Skeletal muscle tissue (tissue), 4 donors: Measurements from ENCODE around the gene GIPC2. TPM values are rescaled to one million over a fixed set of nuclear protein-coding genes. Genes with fewer than 3 reads are reported as not detected.
"Not testable (repeated sequence)": the region's sequence is repeated elsewhere in the genome, so short reads cannot be mapped to it uniquely, and the experiment has no call there.

Experiments
- H3K27ac ChIP-seq: one replicate; pipeline ENCODE4 v1.7.0; 2013; ENCODE audit warnings: mild to moderate bottlenecking, low read depth, low read length, inconsistent platforms
- H3K27me3 ChIP-seq, 3 donors: one replicate each; pipeline ENCODE4 v1.7.0; 2013; ENCODE audit warnings: low read length in 3 of 3; ENCODE audit not compliant: control insufficient read depth in 3 of 3, insufficient read depth in 3 of 3
- H3K36me3 ChIP-seq, 3 donors: one replicate each; pipeline ENCODE4 v1.7.0; 2013; ENCODE audit warnings: low read length in 3 of 3; ENCODE audit not compliant: control insufficient read depth in 3 of 3, insufficient read depth in 3 of 3
- H3K4me1 ChIP-seq, 3 donors: one replicate each; pipeline ENCODE4 v1.7.0; 2013; ENCODE audit warnings: low read length in 3 of 3, mild to moderate bottlenecking in 3 of 3; ENCODE audit not compliant: control insufficient read depth in 3 of 3, insufficient read depth in 3 of 3
- H3K4me3 ChIP-seq, 3 donors: one replicate each; pipeline ENCODE4 v1.7.0; 2013; ENCODE audit warnings: low read length in 3 of 3
- H3K9ac ChIP-seq, 3 donors: one replicate each; pipeline ENCODE4 v1.7.0; 2013; ENCODE audit warnings: low read length in 3 of 3, mild to moderate bottlenecking in 3 of 3, moderate library complexity in 2 of 3, low read depth in 1 of 3
- H3K9me3 ChIP-seq, 3 donors: one replicate each; pipeline ENCODE4 v1.7.0; 2013; ENCODE audit warnings: low read length in 3 of 3; ENCODE audit not compliant: control insufficient read depth in 3 of 3
- total RNA-seq: library from RNA; depleted of rRNA; stranded (reverse); fragments of >200 nt; gene quantifications from one replicate; pipeline ENCODE4 v1.2.3, GENCODE V29; 2014
- donor health status: Osteomylitis.

The GIPC2 gene
- total RNA-seq, 1 donor from 2014 or later, result 1.6 TPM

- Histone ChIP-seq H3K36me3 (no peaks in the 10 kb centered on the region), H3K4me3 (no peak overlapping the region), H3K4me1 (peaks cover 9 to 11% (median 10%) of the 10 kb centered on the region in 3 donors), H3K9me3 (no peaks in the 10 kb centered on the region), H3K27me3 (no peaks in the 10 kb centered on the region), H3K27ac (no peak overlapping the region), H3K9ac (no peak overlapping the region)
These were observed 32.6 kb downstream of the GIPC2 start for GRCh38 chr1:78078358-78078757.

GRCh38 chr1:78079580-78079979 is 33.8 kb downstream of the GIPC2 start:
- no peaks in the 10 kb centered on the region for H3K9me3 ChIP-seq
- no peak overlapping the region for H3K4me3 ChIP-seq
- H3K4me1 ChIP-seq, result peaks cover 9 to 11% (median 10%) of the 10 kb centered on the region in 3 donors
- H3K36me3 ChIP-seq, result no peaks in the 10 kb centered on the region
- H3K9ac ChIP-seq, result no peak overlapping the region
- H3K27ac ChIP-seq, result no peak overlapping the region
- no peaks in the 10 kb centered on the region for H3K27me3 ChIP-seq

- Histone ChIP-seq H3K4me3 (peak overlapping the region in 1 of 3 donors; percentile 51), H3K27ac (peak overlapping the region; percentile 85), H3K9ac (no peak overlapping the region), H3K9me3 (no peaks in the 10 kb centered on the region), H3K36me3 (no peaks in the 10 kb centered on the region), H3K4me1 (peaks cover 9 to 11% (median 10%) of the 10 kb centered on the region in 3 donors), H3K27me3 (no peaks in the 10 kb centered on the region)
These were observed 35.0 kb downstream of the GIPC2 start for GRCh38 chr1:78080767-78081166.

GRCh38 chr1:78081980-78082860 is 36.5 kb downstream of the GIPC2 start:
- H3K9ac ChIP-seq, result peak overlapping the region; percentile 46 to 63 (median 51)
- peaks cover 9 to 11% (median 10%) of the 10 kb centered on the region in 3 donors for H3K4me1 ChIP-seq
- no peaks in the 10 kb centered on the region for H3K9me3 ChIP-seq
- no peaks in the 10 kb centered on the region for H3K27me3 ChIP-seq
- H3K36me3 ChIP-seq, result no peaks in the 10 kb centered on the region
- peak overlapping the region in 1 of 3 donors; percentile 49 for H3K4me3 ChIP-seq
- H3K27ac ChIP-seq, result peak overlapping the region; percentile 85

GRCh38 chr1:78084639-78085038 is 38.9 kb downstream of the GIPC2 start:
- not testable (repeated sequence) for H3K27me3 ChIP-seq, H3K4me1 ChIP-seq, H3K9me3 ChIP-seq, H3K36me3 ChIP-seq, H3K27ac ChIP-seq, H3K9ac ChIP-seq, H3K4me3 ChIP-seq

- Histone ChIP-seq H3K4me3 (no peak overlapping the region), H3K36me3 (no peaks in the 10 kb centered on the region), H3K9ac (no peak overlapping the region), H3K27me3 (no peaks in the 10 kb centered on the region), H3K9me3 (no peaks in the 10 kb centered on the region), H3K4me1 (peaks cover 3 to 8% (median 5%) of the 10 kb centered on the region in 3 donors), H3K27ac (no peak overlapping the region)
These were observed 40.9 kb downstream of the GIPC2 start for GRCh38 chr1:78086697-78087096.

- Histone ChIP-seq H3K9me3 (no peaks in the 10 kb centered on the region), H3K27me3 (no peaks in the 10 kb centered on the region), H3K9ac (no peak overlapping the region), H3K36me3 (no peaks in the 10 kb centered on the region), H3K4me3 (no peak overlapping the region), H3K27ac (no peak overlapping the region), H3K4me1 (peaks cover 0 to 3% (median 0%) of the 10 kb centered on the region in 3 donors)
These were observed 42.2 kb downstream of the GIPC2 start for GRCh38 chr1:78088015-78088414.

- Histone ChIP-seq H3K4me3 (no peak overlapping the region), H3K27me3 (no peaks in the 10 kb centered on the region), H3K9ac (no peak overlapping the region), H3K36me3 (no peaks in the 10 kb centered on the region), H3K27ac (no peak overlapping the region), H3K9me3 (no peaks in the 10 kb centered on the region), H3K4me1 (peaks cover 0 to 3% (median 0%) of the 10 kb centered on the region in 3 donors)
These were observed 42.7 kb downstream of the GIPC2 start for GRCh38 chr1:78088486-78088885.

GRCh38 chr1:78089010-78089409 is 43.2 kb downstream of the GIPC2 start:
- H3K4me1 ChIP-seq, result peaks cover 0 to 3% (median 0%) of the 10 kb centered on the region in 3 donors
- no peaks in the 10 kb centered on the region for H3K27me3 ChIP-seq
- no peaks in the 10 kb centered on the region for H3K36me3 ChIP-seq
- no peak overlapping the region for H3K27ac ChIP-seq
- H3K9ac ChIP-seq, result no peak overlapping the region
- H3K9me3 ChIP-seq, result no peaks in the 10 kb centered on the region
- no peak overlapping the region for H3K4me3 ChIP-seq

GRCh38 chr1:78090472-78091133 is 44.8 kb downstream of the GIPC2 start:
- Histone ChIP-seq H3K9ac (no peak overlapping the region), H3K9me3 (no peaks in the 10 kb centered on the region), H3K27ac (no peak overlapping the region), H3K4me3 (no peak overlapping the region), H3K27me3 (no peaks in the 10 kb centered on the region), H3K36me3 (no peaks in the 10 kb centered on the region), H3K4me1 (peaks cover under 1 to 3% (median 2%) of the 10 kb centered on the region in 3 donors)
